ENCODE data around the gene SLC22A13.

DNA sequence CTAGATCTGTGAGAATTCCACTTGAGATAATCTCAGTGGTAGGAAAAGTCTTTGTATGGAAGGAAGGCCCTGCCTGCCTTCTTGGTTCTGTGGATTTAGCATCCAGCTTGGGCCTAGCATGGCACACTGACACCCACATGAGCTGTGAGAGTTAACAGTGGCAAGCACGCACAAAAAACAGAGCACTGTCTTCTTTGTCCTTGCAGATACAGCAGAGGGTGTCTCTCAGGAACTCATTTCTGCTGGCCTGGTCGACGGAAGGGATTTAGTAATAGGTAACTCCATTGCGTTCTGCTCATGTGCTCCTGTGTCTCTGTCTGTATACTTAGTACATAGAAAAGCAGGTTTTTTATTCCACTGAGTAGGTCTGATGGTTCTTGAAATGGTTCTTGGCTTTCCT lies 14.4 kb upstream of the SLC22A13 start:
- TF ChIP-seq, protein P1, sequence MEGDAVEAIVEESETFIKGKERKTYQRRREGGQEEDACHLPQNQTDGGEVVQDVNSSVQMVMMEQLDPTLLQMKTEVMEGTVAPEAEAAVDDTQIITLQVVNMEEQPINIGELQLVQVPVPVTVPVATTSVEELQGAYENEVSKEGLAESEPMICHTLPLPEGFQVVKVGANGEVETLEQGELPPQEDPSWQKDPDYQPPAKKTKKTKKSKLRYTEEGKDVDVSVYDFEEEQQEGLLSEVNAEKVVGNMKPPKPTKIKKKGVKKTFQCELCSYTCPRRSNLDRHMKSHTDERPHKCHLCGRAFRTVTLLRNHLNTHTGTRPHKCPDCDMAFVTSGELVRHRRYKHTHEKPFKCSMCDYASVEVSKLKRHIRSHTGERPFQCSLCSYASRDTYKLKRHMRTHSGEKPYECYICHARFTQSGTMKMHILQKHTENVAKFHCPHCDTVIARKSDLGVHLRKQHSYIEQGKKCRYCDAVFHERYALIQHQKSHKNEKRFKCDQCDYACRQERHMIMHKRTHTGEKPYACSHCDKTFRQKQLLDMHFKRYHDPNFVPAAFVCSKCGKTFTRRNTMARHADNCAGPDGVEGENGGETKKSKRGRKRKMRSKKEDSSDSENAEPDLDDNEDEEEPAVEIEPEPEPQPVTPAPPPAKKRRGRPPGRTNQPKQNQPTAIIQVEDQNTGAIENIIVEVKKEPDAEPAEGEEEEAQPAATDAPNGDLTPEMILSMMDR (IDR thresholded peaks at IDR 0.05; ENCODE audit: borderline replicate concordance, extremely low read depth, low read length, poor library complexity, severe bottlenecking), result no peak
- TF ChIP-seq EZH2 (IDR thresholded peaks at IDR 0.05; ENCODE audit: borderline replicate concordance, low read depth, low read length, severe bottlenecking), result no peak

All from DND-41 (cell line).